Activated CD4-positive, alpha-beta T cell treated with anti-CD3 and anti-CD28 coated beads, Interleukin-2, amount 50 U/mL, for 24 hours (primary cell): ENCODE measurements around the gene CAVIN3.
"Not testable (repeated sequence)": the region's sequence is repeated elsewhere in the genome, so short reads cannot be mapped to it uniquely, and the experiment has no call there.

Source experiments
- DNase-seq, 2 donors: peaks; one replicate each; pipeline ENCODE4 v3.0.0-alpha.2; 2020; ENCODE audit warnings: low read depth in 1 of 2, low spot score in 1 of 2

CAVIN3 gene

DNA sequence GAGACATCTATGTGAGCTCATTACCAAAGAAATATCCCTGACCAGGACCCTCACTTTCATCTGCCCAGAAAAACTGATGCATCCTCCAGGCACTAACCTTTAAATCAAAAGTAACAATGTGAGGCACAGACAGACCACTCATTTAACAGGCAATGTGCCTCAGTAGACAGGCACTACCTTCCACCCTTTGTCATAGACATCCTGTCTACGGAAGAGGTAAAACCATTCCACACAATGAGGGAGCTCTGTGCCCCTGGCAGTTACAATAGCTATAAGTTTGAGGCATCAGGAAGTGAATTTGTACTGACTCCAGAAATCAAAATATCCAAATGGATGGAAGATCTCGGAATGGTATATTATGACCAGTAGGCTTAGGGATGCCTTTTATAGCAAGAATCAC lies 6.7 kb upstream of the CAVIN3 start:
- DNase-seq: no peak

- DNase-seq: no peak
Measured at GRCh38 chr11:6326303-6326702, 6.0 kb upstream of the CAVIN3 start.

GRCh38 chr11:6323291-6323905 lies 3.1 kb upstream of the CAVIN3 start:
- no peak for DNase-seq

- no peak for DNase-seq
Measured at GRCh38 chr11:6321961-6322362, 1.7 kb upstream of the CAVIN3 start.

GRCh38 chr11:6321356-6321755 lies 1.1 kb upstream of the CAVIN3 start:
- no peak for DNase-seq

DNA sequence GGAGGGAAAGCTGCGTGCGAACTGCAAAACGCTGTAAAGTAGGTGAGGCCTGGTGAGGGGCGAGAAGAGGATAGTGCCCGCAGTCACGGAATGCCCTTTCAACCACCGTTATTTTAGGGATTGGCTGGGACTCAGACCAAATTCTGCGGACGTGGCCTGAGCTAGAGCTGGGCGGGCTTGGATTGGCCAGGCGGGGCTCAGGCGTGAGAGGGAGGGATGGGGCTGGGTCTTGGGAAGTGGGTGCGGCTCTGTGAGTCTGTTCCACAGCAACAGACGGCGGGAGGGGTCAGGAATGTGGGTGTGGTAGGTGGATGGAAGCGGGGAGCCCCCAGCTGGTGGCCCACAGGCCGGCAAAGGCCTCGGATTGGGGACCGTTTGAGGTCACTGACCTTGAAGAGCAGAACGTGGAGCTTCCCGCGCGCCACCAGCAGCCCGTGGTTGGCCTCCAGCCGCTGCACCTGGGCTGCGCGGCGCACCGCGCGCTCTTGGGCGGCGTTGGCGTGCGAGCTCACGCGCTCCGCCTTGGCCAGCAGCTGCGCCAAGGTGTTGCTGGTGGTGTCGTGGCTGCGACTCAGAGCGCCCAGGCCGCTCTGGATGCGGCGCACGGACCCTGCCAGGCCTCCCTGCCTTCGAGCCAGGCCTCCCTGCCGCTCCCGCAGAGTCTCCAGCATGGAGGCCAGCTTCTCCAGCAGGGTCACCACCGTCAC lies 444 bp downstream of the CAVIN3 start:
- peak in 1 of 2 donors; percentile 6 for DNase-seq

DNA sequence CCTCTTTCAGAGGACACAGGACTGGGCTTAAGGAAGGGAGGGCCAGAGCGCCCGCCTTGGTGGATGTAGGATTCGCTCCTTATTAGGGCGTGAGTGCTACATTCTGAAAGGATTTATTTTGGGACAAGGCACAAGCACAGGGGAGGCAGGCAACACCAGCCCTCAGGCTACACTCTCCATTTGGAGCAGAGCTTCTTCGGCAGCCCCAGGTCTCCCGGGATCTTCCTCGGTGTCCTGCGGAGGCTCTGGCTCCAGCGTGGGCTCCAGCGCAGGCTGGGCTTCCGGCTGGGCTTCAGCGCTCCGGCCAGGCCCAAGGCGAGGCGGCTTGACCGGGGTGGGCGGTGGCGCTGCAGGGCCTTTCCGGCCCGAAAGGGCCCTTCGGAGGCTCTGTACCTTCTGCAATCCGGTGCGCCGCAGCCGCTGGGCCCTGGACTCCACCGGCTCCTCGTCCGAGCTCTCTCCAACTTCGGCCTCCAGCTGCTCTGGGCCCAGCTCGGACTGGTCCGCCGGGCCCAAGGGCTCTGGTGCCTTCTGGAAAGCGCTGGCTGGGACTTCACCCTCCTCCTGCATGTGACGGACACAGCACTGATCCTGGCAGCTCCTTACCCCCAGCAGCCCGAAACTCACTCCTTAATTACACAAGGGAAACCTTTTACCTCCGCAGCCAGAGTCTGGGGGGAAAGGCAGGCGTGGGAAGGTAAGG lies 1.1 kb downstream of the CAVIN3 start:
- no peak for DNase-seq

- DNase-seq: no peak
Measured at GRCh38 chr11:6318204-6318603, 2.1 kb downstream of the CAVIN3 start.

DNA sequence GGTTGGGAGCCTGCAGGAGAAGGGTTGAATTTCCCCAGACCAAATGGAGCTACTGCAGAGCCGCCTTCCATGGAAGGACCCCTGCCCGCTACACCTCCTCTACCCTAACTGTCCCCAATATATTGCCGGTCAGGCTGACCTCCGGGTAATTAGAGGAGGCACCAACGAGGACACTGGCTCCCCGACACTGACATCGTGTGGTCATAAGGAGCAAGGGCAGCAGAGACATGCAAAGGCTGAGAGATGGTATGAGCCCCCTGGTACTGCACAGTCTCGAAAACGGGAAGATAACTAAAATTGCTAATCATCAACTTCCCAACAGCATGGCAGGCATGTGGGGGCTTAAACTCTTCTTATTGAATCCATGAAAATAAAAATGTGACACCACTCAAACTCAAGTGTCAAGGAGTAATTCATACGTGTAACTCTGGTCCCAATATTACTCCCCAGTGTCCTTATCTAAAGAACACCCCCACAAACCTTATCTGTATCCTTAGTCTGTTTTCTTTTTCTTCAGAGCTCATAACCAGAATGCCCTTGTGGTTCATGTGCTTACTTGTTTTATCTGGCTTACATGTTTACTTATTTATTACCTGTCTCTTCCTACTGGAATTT lies 4.4 kb downstream of the CAVIN3 start:
- peak in 1 of 2 donors; percentile 7 for DNase-seq

GRCh38 chr11:6312106-6312505 lies 8.2 kb downstream of the CAVIN3 start:
- no peak for DNase-seq

GRCh38 chr11:6307876-6308275 lies 12.4 kb downstream of the CAVIN3 start:
- DNase-seq: no peak

- no peak for DNase-seq
Measured at GRCh38 chr11:6305297-6305696, 15.0 kb downstream of the CAVIN3 start.

- no peak for DNase-seq
Measured at GRCh38 chr11:6303661-6304060, 16.6 kb downstream of the CAVIN3 start.

GRCh38 chr11:6301096-6301495 lies 19.2 kb downstream of the CAVIN3 start:
- DNase-seq: no peak

DNA sequence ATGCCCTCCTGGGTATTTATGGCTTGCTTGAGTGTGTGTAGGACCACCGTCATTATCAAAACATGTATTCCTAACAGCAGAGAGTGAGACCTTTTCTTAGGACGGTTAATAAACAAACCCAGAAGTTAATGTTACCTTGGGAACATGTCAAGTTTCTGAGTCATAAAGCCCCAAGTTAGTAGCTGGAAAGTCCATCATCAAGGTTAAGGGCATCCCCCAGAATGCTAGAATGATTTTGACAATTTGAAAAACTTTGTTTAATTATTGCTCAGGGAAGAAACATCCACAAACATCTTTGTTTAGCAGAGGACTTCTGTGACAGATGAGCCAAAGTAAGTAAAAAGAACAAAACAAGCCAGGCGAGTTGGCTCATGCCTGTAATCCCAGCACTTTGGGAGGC lies 20.0 kb downstream of the CAVIN3 start:
- DNase-seq: no peak

DNA sequence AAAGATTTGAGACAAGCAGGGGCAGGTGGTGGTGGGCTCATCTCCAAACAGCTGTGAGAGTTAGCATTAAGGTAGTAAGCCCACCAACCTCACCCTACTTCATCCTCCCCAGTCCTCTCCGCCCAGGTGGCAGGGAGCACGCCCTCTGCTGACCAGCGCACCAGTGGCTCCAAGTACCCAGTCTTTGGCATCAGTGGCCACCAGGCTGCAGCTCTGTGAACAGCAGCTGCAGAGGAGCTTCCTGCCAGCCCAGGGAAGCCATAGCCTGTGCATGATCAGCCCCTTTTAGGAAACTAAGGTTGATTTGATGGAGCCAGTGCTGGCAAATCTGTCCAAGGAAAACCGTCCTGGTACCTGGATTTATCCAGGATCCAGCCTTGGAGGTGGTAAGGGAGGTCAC lies 21.7 kb downstream of the CAVIN3 start:
- no peak for DNase-seq

DNA sequence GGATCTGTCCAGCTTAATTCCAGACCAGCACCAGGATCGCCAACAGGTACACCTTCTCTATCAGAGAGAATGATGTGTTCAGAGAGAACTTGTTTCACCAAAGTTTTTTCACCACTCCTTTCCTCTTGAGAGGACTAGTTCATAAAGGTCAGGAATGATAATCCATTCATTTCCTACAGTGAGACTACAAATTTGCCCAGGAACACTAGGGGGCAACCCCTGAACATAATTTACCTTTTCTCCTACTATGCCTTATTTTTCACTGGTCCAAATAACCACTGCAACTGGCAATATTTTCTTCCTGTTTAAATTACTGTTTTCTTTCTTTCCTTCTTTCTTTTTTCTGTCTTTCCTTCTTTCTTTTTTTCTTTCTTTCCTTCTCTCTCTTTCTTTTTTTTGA lies 22.5 kb downstream of the CAVIN3 start:
- no peak for DNase-seq

DNA sequence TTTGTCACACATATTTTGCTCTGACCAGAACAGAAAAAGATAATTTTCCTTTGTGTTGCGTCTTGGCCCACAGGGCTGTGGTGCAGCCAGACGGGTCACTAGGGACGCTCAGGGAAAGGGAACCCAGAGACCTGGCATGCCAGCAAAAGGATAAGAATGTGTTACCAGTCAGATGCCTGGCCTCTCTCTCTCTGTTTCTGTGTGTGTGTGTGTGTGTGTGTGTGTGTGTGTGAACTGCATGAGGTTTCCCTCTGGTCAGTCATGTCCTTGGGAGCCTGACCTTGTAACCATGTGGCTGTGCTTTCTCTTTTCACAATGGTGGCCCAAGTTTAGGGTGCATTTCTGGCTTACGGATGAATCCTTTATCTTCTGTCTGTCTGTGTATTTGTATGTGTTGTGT lies 35.3 kb downstream of the CAVIN3 start:
- no peak for DNase-seq

DNA sequence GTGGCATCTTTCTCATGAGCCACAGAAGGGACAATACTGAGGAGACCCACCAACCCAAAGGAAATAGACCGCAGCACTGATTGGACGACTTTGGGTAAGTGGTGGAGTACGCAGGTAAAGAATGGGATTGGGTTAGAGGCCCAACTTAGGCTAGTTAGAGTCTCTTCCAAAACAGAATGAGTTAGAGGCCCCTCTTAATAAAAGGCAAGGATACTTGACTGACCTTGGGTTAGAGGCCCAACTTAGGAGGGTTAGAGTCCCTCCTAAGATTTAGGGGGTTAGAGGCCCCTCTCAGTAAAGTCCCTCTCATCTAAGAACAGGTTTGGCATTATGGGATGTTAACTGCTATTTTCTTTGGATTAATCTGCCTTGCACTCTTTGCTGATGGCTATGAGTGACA lies 36.1 kb downstream of the CAVIN3 start:
- no peak for DNase-seq

GRCh38 chr11:6283453-6284023 lies 36.8 kb downstream of the CAVIN3 start:
- DNase-seq: no peak

GRCh38 chr11:6280809-6281208 lies 39.5 kb downstream of the CAVIN3 start:
- DNase-seq: not testable (repeated sequence)

- DNase-seq: no peak
Measured at GRCh38 chr11:6273188-6273587, 47.1 kb downstream of the CAVIN3 start.
